DND-41 (cell line): ENCODE data around the gene PRR16.

Experiments used
- ATAC-seq: fragments of 200-7000 bp; cut with Tn5 transposase; 3 replicates; pipeline ENCODE4 v1.9.1; 2021; ENCODE audit warnings: low read depth; ENCODE audit not compliant: insufficient read depth
- DNase-seq: peaks from one replicate; pipeline ENCODE4 v3.0.0-alpha.2; 2020
- H2AFZ ChIP-seq: 2 replicates; pipeline ENCODE4 v1.6.0; 2012; ENCODE audit warnings: low read depth, low read length
- H3K27ac ChIP-seq: 2 replicates; pipeline ENCODE4 v1.5.1; 2012; ENCODE audit warnings: low read length, inconsistent platforms
- H3K27me3 ChIP-seq: fragments of 200-600 bp; sonication (generic); 2 replicates; pipeline ENCODE4 v1.6.0; 2012; ENCODE audit warnings: low read length, mild to moderate bottlenecking, inconsistent platforms; ENCODE audit not compliant: insufficient read depth, poor library complexity
- H3K36me3 ChIP-seq: 2 replicates; pipeline ENCODE4 v1.5.1; 2012; ENCODE audit warnings: low read length, inconsistent platforms; ENCODE audit not compliant: insufficient read depth
- H3K4me1 ChIP-seq: 2 replicates; pipeline ENCODE4 v1.5.1; 2012; ENCODE audit warnings: mild to moderate bottlenecking, low read length; ENCODE audit not compliant: insufficient read depth
- H3K4me2 ChIP-seq: 2 replicates; pipeline ENCODE4 v1.6.0; 2012; ENCODE audit warnings: mild to moderate bottlenecking, moderate library complexity, low read length, inconsistent platforms; ENCODE audit not compliant: insufficient read depth
- H3K4me3 ChIP-seq, 2 experiments: fragments of 200-600 bp in 1 of 2; shearing (Covaris generic) in 1 of 2; 2 replicates each; pipeline ENCODE4 v1.5.1; 2012 to 2016; ENCODE audit warnings: inconsistent platforms in 2 of 2, low read length in 2 of 2, mild to moderate bottlenecking in 2 of 2, low read depth in 1 of 2, moderate library complexity in 1 of 2
- H3K79me2 ChIP-seq: 2 replicates; pipeline ENCODE4 v1.6.0; 2012; ENCODE audit warnings: low read length, inconsistent platforms; ENCODE audit not compliant: insufficient read depth
- H3K9ac ChIP-seq: 2 replicates; pipeline ENCODE4 v1.6.0; 2012; ENCODE audit warnings: low read depth, mild to moderate bottlenecking, inconsistent platforms, low read length, moderate library complexity
- H3K9me3 ChIP-seq: 2 replicates; pipeline ENCODE4 v1.5.1; 2012; ENCODE audit warnings: low read length, moderate library complexity, mild to moderate bottlenecking, inconsistent platforms; ENCODE audit not compliant: insufficient read depth, severe bottlenecking
- H4K20me1 ChIP-seq: 2 replicates; pipeline ENCODE4 v1.6.0; 2012; ENCODE audit warnings: low read length; ENCODE audit not compliant: insufficient read depth
- CTCF ChIP-seq: IDR thresholded peaks from 2 replicates; pipeline ENCODE4 v1.5.1; 2012; ENCODE audit warnings: borderline replicate concordance, low read length, moderate library complexity, mild to moderate bottlenecking; ENCODE audit not compliant: poor library complexity, severe bottlenecking; ENCODE audit errors: extremely low read depth
- EZH2 ChIP-seq: IDR thresholded peaks from 3 replicates; pipeline ENCODE4 v1.6.1; 2012; ENCODE audit warnings: borderline replicate concordance, low read depth, mild to moderate bottlenecking, moderate library complexity, low read length, inconsistent platforms; ENCODE audit not compliant: severe bottlenecking

PRR16 gene

GRCh38 chr5:120507800-120508463, 43.8 kb downstream of the PRR16 start:
- no peaks in the 10 kb centered on the region for H4K20me1 ChIP-seq
- H3K36me3 ChIP-seq = no peaks in the 10 kb centered on the region
- no peak overlapping the region for H3K4me2 ChIP-seq
- H3K9ac ChIP-seq = no peak overlapping the region
- ATAC-seq (no peak; the same call in 2 of the 3 replicates), DNase-seq (no peak)
- H3K9me3 ChIP-seq = no peaks in the 10 kb centered on the region
- no peaks in the 10 kb centered on the region for H3K27me3 ChIP-seq
- H3K4me3 ChIP-seq = no peak overlapping the region
- H3K27ac ChIP-seq = no peak overlapping the region
- no peak for TF ChIP-seq CTCF
- no peak for TF ChIP-seq EZH2
- H3K4me1 ChIP-seq = no peaks in the 10 kb centered on the region
- peak overlapping the region; percentile 23 for H2AFZ ChIP-seq
- no peaks in the 10 kb centered on the region for H3K79me2 ChIP-seq

- ATAC-seq = no peak
- H3K4me3 ChIP-seq = no peak overlapping the region
Observed at GRCh38 chr5:120509053-120509452, 45.0 kb downstream of the PRR16 start.

GRCh38 chr5:120510098-120510637, 46.1 kb downstream of the PRR16 start:
- Histone ChIP-seq H3K4me1 (no peaks in the 10 kb centered on the region), H3K9me3 (no peaks in the 10 kb centered on the region), H4K20me1 (no peaks in the 10 kb centered on the region), H3K9ac (no peak overlapping the region), H3K4me2 (no peak overlapping the region), H3K4me3 (no peak overlapping the region), H3K79me2 (no peaks in the 10 kb centered on the region), H3K36me3 (no peaks in the 10 kb centered on the region), H2AFZ (no peak overlapping the region), H3K27me3 (no peaks in the 10 kb centered on the region), H3K27ac (no peak overlapping the region)
- DNase-seq = no peak
- ATAC-seq = no peak
- no peak for TF ChIP-seq EZH2
- TF ChIP-seq CTCF = no peak

More at GRCh38 chr5:120509053-120509452, 45.0 kb downstream of the PRR16 start:
- Histone ChIP-seq H3K9ac (no peak overlapping the region), H3K4me1 (no peaks in the 10 kb centered on the region), H3K36me3 (no peaks in the 10 kb centered on the region), H3K27ac (no peak overlapping the region), H3K27me3 (no peaks in the 10 kb centered on the region), H3K4me2 (no peak overlapping the region), H2AFZ (no peak overlapping the region), H4K20me1 (no peaks in the 10 kb centered on the region), H3K79me2 (no peaks in the 10 kb centered on the region), H3K9me3 (no peaks in the 10 kb centered on the region)
- DNase-seq = no peak
- TF ChIP-seq EZH2 = no peak
- no peak for TF ChIP-seq CTCF
